Mucosa of descending colon (tissue), 3 donors: Measurements from ENCODE around the gene RAD1. TPM values are rescaled to one million over a fixed set of nuclear protein-coding genes. Genes with fewer than 3 reads are reported as not detected.

Experiments
- ATAC-seq: fragments of 200-7000 bp; cut with Tn5 transposase; one replicate; pipeline ENCODE4 v1.9.1; 2020; ENCODE audit warnings: mild to moderate bottlenecking, moderate library complexity
- DNase-seq, 3 donors: peaks; one replicate each; pipeline ENCODE4 v3.0.0-alpha.2; 2020
- H3K36me3 ChIP-seq: fragments of 200-600 bp; one replicate; pipeline ENCODE4 v1.8.0; 2021; ENCODE audit warnings: low read depth, mild to moderate bottlenecking
- H3K4me1 ChIP-seq: fragments of 200-600 bp; one replicate; pipeline ENCODE4 v1.8.0; 2021; ENCODE audit warnings: low read depth, mild to moderate bottlenecking
- H3K4me3 ChIP-seq: fragments of 200-600 bp; one replicate; pipeline ENCODE4 v1.8.0; 2021; ENCODE audit warnings: mild to moderate bottlenecking
- H3K9me3 ChIP-seq: fragments of 200-600 bp; one replicate; pipeline ENCODE4 v1.8.0; 2021; ENCODE audit warnings: mild to moderate bottlenecking
- intact Hi-C, 2 donors: fragments of 100-400 bp; cut with DNase I in 1 of 2; cut with micrococcal nuclease in 1 of 2; formaldehyde crosslinking; loops; one replicate each; pipeline versions ENCODE4 v1.11.0 to v1.11.1; 2022; cut with DNase I, micrococcal nuclease
- long read RNA-seq, 2 donors: library from polyadenylated mRNA; unstranded; transcript quantifications; one replicate each; pipeline ENCODE4 v2.0.0, GENCODE V29; 2019 to 2021
- total RNA-seq, 3 donors: library from RNA; stranded (reverse); fragmentation: NEBNext Ultra II Directional in 2 of 3; extraction: Animal tissue kit (Norgen Biotek cat#: 25700) in 2 of 3; gene quantifications; one replicate each; pipeline versions ENCODE4 v1.2.1 to v1.2.4, GENCODE V29; 2021 to 2023
- TF ChIP-seq, protein P1 (sequence below): fragments of 200-600 bp; IDR thresholded peaks from one replicate; pipeline ENCODE4 v1.8.0; 2022; ENCODE audit warnings: antibody characterized with exemption, mild to moderate bottlenecking
- donor health status: DM: no; HTN: no; CAD: no; lungs with moderate emphysema.
- donor health status: DM: no; HTN: no; CAD: no.
- donor health status: DM: no; HTN: yes; CAD: no.

The RAD1 gene
- total RNA-seq, result 10 to 100 TPM; 12.0 to 14.7 (median 13.8) TPM
- long read RNA-seq, donor 1, full-length matches to known transcripts, result 10 of 16 reads
- long read RNA-seq, donor 1, partial matches to known transcripts, result 2 of 16 reads
- long read RNA-seq, donor 1, other reads (novel, unspliced or antisense), result 4 of 16 reads
- long read RNA-seq, donor 2, full-length matches to known transcripts, result 13 of 16 reads
- long read RNA-seq, donor 2, partial matches to known transcripts, result 1 of 16 reads
- long read RNA-seq, donor 2, other reads (novel, unspliced or antisense), result 2 of 16 reads

DNA sequence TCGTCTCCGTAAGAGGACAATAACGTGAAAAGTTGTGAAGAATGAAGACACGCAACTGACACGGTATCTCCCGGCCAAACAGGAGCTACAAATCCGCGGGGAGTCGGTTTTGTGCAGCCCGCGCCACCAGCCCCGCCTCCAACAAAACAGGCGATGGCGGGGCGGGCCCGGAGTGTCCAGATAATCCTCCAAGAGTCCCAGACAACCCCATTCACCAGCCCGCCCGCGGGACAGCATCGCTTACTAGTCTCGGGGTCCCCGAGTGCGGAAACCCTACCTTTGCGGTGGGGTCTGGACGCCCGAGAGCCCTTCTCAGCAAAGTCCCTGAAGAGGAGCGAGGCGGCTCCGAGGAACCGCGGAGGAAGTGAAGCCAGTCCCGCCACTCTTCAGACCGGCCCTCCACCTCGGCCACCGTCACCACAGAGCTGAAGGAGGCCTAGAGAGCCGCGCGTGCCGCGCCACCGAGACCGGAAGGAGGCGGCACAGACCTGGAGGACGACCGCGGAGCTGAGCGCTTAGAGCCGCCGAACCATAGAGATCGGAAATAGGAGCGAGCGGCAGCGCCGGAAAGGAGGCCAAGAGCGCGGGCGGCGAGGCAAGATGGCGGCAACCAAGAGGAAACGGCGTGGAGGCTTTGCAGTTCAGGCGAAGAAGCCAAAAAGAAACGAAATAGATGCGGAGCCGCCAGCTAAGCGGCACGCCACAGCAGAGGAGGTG is at the start of gene RAD1, which contains the start of gene BRIX1:
TSS of gene RAD1 (minus strand) at position 366 of the 717 bp plus-strand sequence. CDS start 612 bp downstream, outside the sequence.
TSS of gene BRIX1 (plus strand) at position 573 of the 717 bp plus-strand sequence. CDS start at position 601, 28 bp downstream.
- TF ChIP-seq, protein P1, sequence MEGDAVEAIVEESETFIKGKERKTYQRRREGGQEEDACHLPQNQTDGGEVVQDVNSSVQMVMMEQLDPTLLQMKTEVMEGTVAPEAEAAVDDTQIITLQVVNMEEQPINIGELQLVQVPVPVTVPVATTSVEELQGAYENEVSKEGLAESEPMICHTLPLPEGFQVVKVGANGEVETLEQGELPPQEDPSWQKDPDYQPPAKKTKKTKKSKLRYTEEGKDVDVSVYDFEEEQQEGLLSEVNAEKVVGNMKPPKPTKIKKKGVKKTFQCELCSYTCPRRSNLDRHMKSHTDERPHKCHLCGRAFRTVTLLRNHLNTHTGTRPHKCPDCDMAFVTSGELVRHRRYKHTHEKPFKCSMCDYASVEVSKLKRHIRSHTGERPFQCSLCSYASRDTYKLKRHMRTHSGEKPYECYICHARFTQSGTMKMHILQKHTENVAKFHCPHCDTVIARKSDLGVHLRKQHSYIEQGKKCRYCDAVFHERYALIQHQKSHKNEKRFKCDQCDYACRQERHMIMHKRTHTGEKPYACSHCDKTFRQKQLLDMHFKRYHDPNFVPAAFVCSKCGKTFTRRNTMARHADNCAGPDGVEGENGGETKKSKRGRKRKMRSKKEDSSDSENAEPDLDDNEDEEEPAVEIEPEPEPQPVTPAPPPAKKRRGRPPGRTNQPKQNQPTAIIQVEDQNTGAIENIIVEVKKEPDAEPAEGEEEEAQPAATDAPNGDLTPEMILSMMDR, result no peak
- peak; percentile 100 for ATAC-seq
- no peaks in the 10 kb centered on the region for H3K36me3 ChIP-seq
- intact Hi-C loops, result no loop called here
- no peaks in the 10 kb centered on the region for H3K9me3 ChIP-seq
- DNase-seq, result peak; percentile 96 to 98 (median 97)
- H3K4me3 ChIP-seq, result peak within 1 kb of the TSS; percentile 91
- H3K4me1 ChIP-seq, result peaks cover 23% of the 10 kb centered on the region

GRCh38 chr5:34959323-34959722 is 44.0 kb upstream of the RAD1 start:
- ATAC-seq, result peak; percentile 22
- no peak overlapping the region for H3K4me3 ChIP-seq
- H3K9me3 ChIP-seq, result no peaks in the 10 kb centered on the region
- DNase-seq, result no peak
- H3K4me1 ChIP-seq, result no peaks in the 10 kb centered on the region
- intact Hi-C loops, result no loop called here
- no peaks in the 10 kb centered on the region for H3K36me3 ChIP-seq
- TF ChIP-seq, protein P1, result no peak

GRCh38 chr5:34957857-34958690 is 42.8 kb upstream of the RAD1 start:
- no peaks in the 10 kb centered on the region for H3K4me1 ChIP-seq
- ATAC-seq (peak; percentile 64), DNase-seq (peak in 1 of 3 donors; percentile 37)
- TF ChIP-seq, protein P1, result no peak
- no peaks in the 10 kb centered on the region for H3K9me3 ChIP-seq
- intact Hi-C loops, result no loop called here
- H3K36me3 ChIP-seq, result no peaks in the 10 kb centered on the region
- no peak overlapping the region for H3K4me3 ChIP-seq

DNA sequence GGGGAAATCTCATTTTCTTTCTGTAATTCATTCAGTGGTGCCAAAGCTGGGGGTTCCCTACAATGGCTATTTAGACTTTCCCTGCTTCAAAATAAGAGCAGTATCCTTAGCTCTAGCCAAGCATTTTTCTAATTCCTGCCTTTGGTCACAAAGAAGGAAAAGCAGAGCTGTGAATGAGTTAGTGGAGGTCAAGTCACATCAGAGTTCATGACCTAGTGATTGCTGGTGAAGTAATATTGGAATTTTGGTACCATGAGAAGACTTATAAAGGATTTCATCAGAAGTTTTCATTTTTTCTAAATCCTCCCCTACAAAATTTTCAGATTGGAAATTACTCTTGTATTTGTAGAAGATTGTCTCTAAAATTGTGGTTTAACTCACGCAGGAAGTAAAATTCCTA is 42.0 kb upstream of the RAD1 start:
- Histone ChIP-seq H3K4me1 (no peaks in the 10 kb centered on the region), H3K36me3 (no peaks in the 10 kb centered on the region), H3K9me3 (no peaks in the 10 kb centered on the region), H3K4me3 (no peak overlapping the region)
- DNase-seq (no peak), ATAC-seq (no peak)
- TF ChIP-seq, protein P1, result no peak
- intact Hi-C loops, result no loop called here

DNA sequence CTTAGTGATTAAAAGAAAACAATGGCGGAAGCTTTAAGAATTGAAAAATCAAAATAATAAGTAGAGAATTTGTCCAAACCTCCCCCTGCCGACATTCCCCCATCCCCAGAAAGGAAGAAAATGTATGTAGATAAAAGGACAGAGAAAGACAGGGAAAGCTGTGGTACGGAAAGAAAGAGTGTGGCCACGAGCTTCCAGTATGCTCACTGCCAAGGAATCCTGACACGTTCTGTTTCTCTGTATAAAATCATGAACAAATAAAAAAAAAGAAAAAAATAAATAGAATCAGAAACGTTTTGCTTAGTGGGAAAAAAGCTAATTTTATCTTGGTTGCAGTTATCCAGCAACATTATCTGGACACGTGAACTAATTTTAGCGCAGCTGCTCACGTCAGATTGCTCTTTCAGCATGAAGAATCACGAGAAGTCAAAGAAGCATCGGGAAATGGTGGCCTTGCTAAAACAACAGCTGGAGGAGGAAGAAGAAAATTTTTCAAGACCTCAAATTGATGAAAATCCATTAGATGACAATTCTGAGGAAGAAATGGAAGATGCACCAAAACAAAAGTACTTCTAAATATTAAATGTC is 29.2 kb upstream of the RAD1 start:
- no peak for ATAC-seq
- H3K36me3 ChIP-seq, result no peaks in the 10 kb centered on the region

More for the DNA sequence above, 29.2 kb upstream of the RAD1 start:
- TF ChIP-seq, protein P1, result no peak
- intact Hi-C loops, result no loop called here
- Histone ChIP-seq H3K4me3 (no peak overlapping the region), H3K4me1 (no peaks in the 10 kb centered on the region), H3K9me3 (no peaks in the 10 kb centered on the region)
- no peak for DNase-seq
